SK-N-SH (cell line): ENCODE measurements around the gene TENT4A. TPM values are rescaled to one million over a fixed set of nuclear protein-coding genes. Genes with fewer than 3 reads are reported as not detected.
A peak's percentile ranks its signal among the peaks of the same experiment; 100 is the strongest.

Source experiments
- CTCF ChIA-PET: fragments of 300-600, 350-600 bp; formaldehyde crosslinking; extraction: SDS; loops from one replicate; lab custom pipeline; 2021; lab: Yijun Ruan, JAX
- POLR2A ChIA-PET: fragments of 350-600 bp; sonication (Branson Sonifier 250); formaldehyde crosslinking; extraction: SDS; loops from one replicate; lab custom pipeline; 2020; ENCODE audit warnings: antibody characterized with exemption, inconsistent platforms; lab: Yijun Ruan, JAX
- DNase-seq: peaks from one replicate; pipeline ENCODE4 v3.0.0; 2012
- H2AFZ ChIP-seq: fragments of 200-600 bp; sonication (generic); 2 replicates; pipeline ENCODE4 v1.8.1; 2016; ENCODE audit warnings: antibody characterized with exemption, mild to moderate bottlenecking, low read depth
- H3F3A ChIP-seq: fragments of 200-600 bp; sonication (generic); replicated peaks from 2 replicates; pipeline ENCODE3; 2016; ENCODE audit warnings: antibody characterized with exemption, mild to moderate bottlenecking; ENCODE audit not compliant: insufficient read depth
- H3K27ac ChIP-seq, 2 experiments: fragments of 200-500 bp in 1 of 2; fragments of 200-600 bp in 1 of 2; sonication (Bioruptor generic) in 1 of 2; sonication (generic), shearing (Covaris generic) in 1 of 2; 2 replicates each; pipeline versions ENCODE4 v1.5.1 to v1.6.1; 2014 to 2016; ENCODE audit warnings: low read depth in 2 of 2, inconsistent platforms in 1 of 2, low read length in 1 of 2, mild to moderate bottlenecking in 1 of 2, mixed read lengths in 1 of 2
- H3K27me3 ChIP-seq: fragments of 200-600 bp; sonication (generic), shearing (Covaris generic); 2 replicates; pipeline ENCODE4 v1.6.1; 2016; ENCODE audit warnings: mixed run types; ENCODE audit not compliant: insufficient read depth
- H3K36me3 ChIP-seq, 2 experiments: fragments of 200-500 bp in 1 of 2; fragments of 200-600 bp in 1 of 2; sonication (Bioruptor generic) in 1 of 2; sonication (generic) in 1 of 2; replicated peaks in 1 of 2; 2 replicates each; pipeline versions ENCODE3 to v1.5.1; 2014 to 2016; ENCODE audit warnings: low read length in 1 of 2, mild to moderate bottlenecking in 1 of 2; ENCODE audit not compliant: insufficient read depth in 2 of 2, control insufficient read depth in 1 of 2
- H3K4me1 ChIP-seq, 2 experiments: fragments of 200-500 bp in 1 of 2; fragments of 200-600 bp in 1 of 2; sonication (Bioruptor generic) in 1 of 2; sonication (generic), shearing (Covaris generic) in 1 of 2; 2 replicates each; pipeline versions ENCODE4 v1.5.1 to v1.6.1; 2014 to 2016; ENCODE audit warnings: low read depth in 1 of 2, low read length in 1 of 2, mixed run types in 1 of 2; ENCODE audit not compliant: insufficient read depth in 2 of 2, control insufficient read depth in 1 of 2
- H3K4me2 ChIP-seq: fragments of 200-600 bp; sonication (generic), shearing (Covaris generic); 2 replicates; pipeline ENCODE4 v1.6.1; 2017; ENCODE audit warnings: mixed run types
- H3K4me3 ChIP-seq, 2 experiments: fragments of 200-500 bp in 1 of 2; fragments of 200-600 bp in 1 of 2; sonication (Bioruptor generic) in 1 of 2; sonication (generic), shearing (Covaris generic) in 1 of 2; 2 replicates each; pipeline versions ENCODE4 v1.5.1 to v1.8.1; 2014 to 2016; ENCODE audit warnings: low read depth in 2 of 2, inconsistent platforms in 1 of 2, low read length in 1 of 2, mild to moderate bottlenecking in 1 of 2, mixed read lengths in 1 of 2, moderate library complexity in 1 of 2
- H3K79me2 ChIP-seq: fragments of 200-600 bp; sonication (generic); 2 replicates; pipeline ENCODE4 v1.8.1; 2017; ENCODE audit warnings: mild to moderate bottlenecking; ENCODE audit not compliant: insufficient read depth
- H3K9ac ChIP-seq: fragments of 200-600 bp; sonication (generic); 2 replicates; pipeline ENCODE4 v1.6.1; 2017; ENCODE audit warnings: mixed run types
- H3K9me2 ChIP-seq: fragments of 200-600 bp; sonication (generic); 2 replicates; pipeline ENCODE4 v1.6.1; 2017; ENCODE audit warnings: mixed run types
- H3K9me3 ChIP-seq: fragments of 200-600 bp; sonication (generic); 2 replicates; pipeline ENCODE4 v1.6.1; 2017; ENCODE audit warnings: mixed run types, mild to moderate bottlenecking, moderate library complexity
- H4K20me1 ChIP-seq: fragments of 200-600 bp; sonication (generic); 2 replicates; pipeline ENCODE4 v1.6.1; 2017; ENCODE audit warnings: mild to moderate bottlenecking, mixed run types; ENCODE audit not compliant: insufficient read depth
- CHD2 ChIP-seq: fragments of 150-350 bp; IDR thresholded peaks from 2 replicates; pipeline ENCODE4 v1.6.1; 2018; ENCODE audit warnings: low read length; ENCODE audit not compliant: partially characterized antibody
- ELF1 ChIP-seq: IDR thresholded peaks from 2 replicates; pipeline ENCODE4 v1.4.0; 2012
- EP300 ChIP-seq, 2 experiments: IDR thresholded peaks; 2 replicates each; pipeline versions ENCODE4 v1.4.0 to v1.6.1; 2012; ENCODE audit warnings: borderline replicate concordance in 1 of 2, low read depth in 1 of 2, low read length in 1 of 2
- EZH2phosphoT487 ChIP-seq: fragments of 200-600 bp; sonication (generic); IDR thresholded peaks from 2 replicates; pipeline ENCODE4 v1.6.1; 2017; ENCODE audit warnings: low read depth, mixed run types, mild to moderate bottlenecking, antibody characterized with exemption, moderate library complexity, borderline replicate concordance
- FOSL2 ChIP-seq: IDR thresholded peaks from 2 replicates; pipeline ENCODE4 v1.4.0; 2012; ENCODE audit warnings: low read depth, mild to moderate bottlenecking, moderate library complexity, borderline replicate concordance
- FOXJ3 ChIP-seq: sonication (generic); formaldehyde crosslinking; IDR thresholded peaks from 2 replicates; pipeline ENCODE4 v1.5.1; 2020; ENCODE audit warnings: mild to moderate bottlenecking, missing genetic modification reagents
- FOXM1 ChIP-seq: IDR thresholded peaks from 2 replicates; pipeline ENCODE4 v1.4.0; 2012; ENCODE audit warnings: low read depth, mild to moderate bottlenecking
- GABPA ChIP-seq: IDR thresholded peaks from 2 replicates; pipeline ENCODE4 v1.4.0; 2012; ENCODE audit warnings: low read depth, mild to moderate bottlenecking
- GATA2 ChIP-seq: sonication (generic); formaldehyde crosslinking; IDR thresholded peaks from 2 replicates; pipeline ENCODE4 v1.5.0; 2020; ENCODE audit warnings: mild to moderate bottlenecking, missing genetic modification reagents
- IRF3 ChIP-seq: fragments of 150-350 bp; IDR thresholded peaks from 2 replicates; pipeline ENCODE4 v1.6.1; 2016; ENCODE audit warnings: mild to moderate bottlenecking, low read depth, low read length
- JUND ChIP-seq: IDR thresholded peaks from 2 replicates; pipeline ENCODE4 v1.4.0; 2012
- MEF2A ChIP-seq: IDR thresholded peaks from 2 replicates; pipeline ENCODE4 v1.4.0; 2012; ENCODE audit warnings: low read depth, borderline replicate concordance
- MXI1 ChIP-seq: IDR thresholded peaks from 2 replicates; pipeline ENCODE4 v1.6.1; 2012; ENCODE audit warnings: mild to moderate bottlenecking, low read depth, low read length, improper control_type of control experiment
- NFIC ChIP-seq: IDR thresholded peaks from 2 replicates; pipeline ENCODE4 v1.4.0; 2012; ENCODE audit warnings: borderline replicate concordance
- NRF1 ChIP-seq: IDR thresholded peaks from 2 replicates; pipeline ENCODE4 v1.6.1; 2012; ENCODE audit warnings: low read depth, mild to moderate bottlenecking, low read length
- PBX3 ChIP-seq: IDR thresholded peaks from 2 replicates; pipeline ENCODE4; 2012
- POLR2AphosphoS5 ChIP-seq: IDR thresholded peaks from 2 replicates; pipeline ENCODE4 v1.6.1; 2012; ENCODE audit warnings: low read depth, low read length
- RAD21 ChIP-seq: IDR thresholded peaks from 2 replicates; pipeline ENCODE4 v1.6.1; 2012; ENCODE audit warnings: mild to moderate bottlenecking, low read length
- RXRA ChIP-seq: IDR thresholded peaks from 2 replicates; pipeline ENCODE4 v1.4.0; 2012; ENCODE audit warnings: low read depth, mild to moderate bottlenecking, borderline replicate concordance
- SIN3A ChIP-seq: IDR thresholded peaks from 2 replicates; pipeline ENCODE4 v1.6.1; 2012; ENCODE audit warnings: low read depth, mild to moderate bottlenecking, low read length, moderate library complexity, borderline replicate concordance
- SMC3 ChIP-seq: IDR thresholded peaks from 2 replicates; pipeline ENCODE4 v1.6.1; 2012; ENCODE audit warnings: low read depth, low read length, improper control_type of control experiment
- TAF1 ChIP-seq: IDR thresholded peaks from 2 replicates; pipeline ENCODE4 v1.6.1; 2012; ENCODE audit warnings: low read depth, mild to moderate bottlenecking, low read length, moderate library complexity, borderline replicate concordance
- TCF12 ChIP-seq: IDR thresholded peaks from 2 replicates; pipeline ENCODE4 v1.4.0; 2012
- TEAD4 ChIP-seq: IDR thresholded peaks from 2 replicates; pipeline ENCODE4 v1.4.0; 2012; ENCODE audit warnings: mild to moderate bottlenecking, borderline replicate concordance; ENCODE audit not compliant: insufficient read depth
- YY1 ChIP-seq: IDR thresholded peaks from 2 replicates; pipeline ENCODE4 v1.4.0; 2012; ENCODE audit warnings: low read depth, mild to moderate bottlenecking
- ZBTB33 ChIP-seq: IDR thresholded peaks from 2 replicates; pipeline ENCODE4 v1.4.0; 2012; ENCODE audit warnings: low read depth, borderline replicate concordance
- WGBS: methylation state at CpG from one replicate; pipeline ENCODE4 v1.1.6; 2017; ENCODE audit warnings: low lambda C conversion rate; 5-methylcytosine and 5-hydroxymethylcytosine counted together
- polyA plus RNA-seq, 3 experiments: library from polyadenylated mRNA; depleted of rRNA; stranded (reverse); fragments of >200 nt; gene quantifications; 2 replicates each; pipeline ENCODE4 v1.2.3, GENCODE V29; 2012
- TF ChIP-seq, protein P1 (sequence below): fragments of 150-350 bp; IDR thresholded peaks from 2 replicates; pipeline ENCODE4 v1.6.1; 2017; ENCODE audit warnings: antibody characterized with exemption, low read length, low read depth, borderline replicate concordance
- TF ChIP-seq, protein P2 (sequence below): IDR thresholded peaks from 2 replicates; pipeline ENCODE4 v1.4.0; 2012; ENCODE audit warnings: low read depth

Gene TENT4A
- polyA plus RNA-seq, 1 of the 3 experiments (the other 2 are of a cell fraction) = 6.0 TPM

DNA sequence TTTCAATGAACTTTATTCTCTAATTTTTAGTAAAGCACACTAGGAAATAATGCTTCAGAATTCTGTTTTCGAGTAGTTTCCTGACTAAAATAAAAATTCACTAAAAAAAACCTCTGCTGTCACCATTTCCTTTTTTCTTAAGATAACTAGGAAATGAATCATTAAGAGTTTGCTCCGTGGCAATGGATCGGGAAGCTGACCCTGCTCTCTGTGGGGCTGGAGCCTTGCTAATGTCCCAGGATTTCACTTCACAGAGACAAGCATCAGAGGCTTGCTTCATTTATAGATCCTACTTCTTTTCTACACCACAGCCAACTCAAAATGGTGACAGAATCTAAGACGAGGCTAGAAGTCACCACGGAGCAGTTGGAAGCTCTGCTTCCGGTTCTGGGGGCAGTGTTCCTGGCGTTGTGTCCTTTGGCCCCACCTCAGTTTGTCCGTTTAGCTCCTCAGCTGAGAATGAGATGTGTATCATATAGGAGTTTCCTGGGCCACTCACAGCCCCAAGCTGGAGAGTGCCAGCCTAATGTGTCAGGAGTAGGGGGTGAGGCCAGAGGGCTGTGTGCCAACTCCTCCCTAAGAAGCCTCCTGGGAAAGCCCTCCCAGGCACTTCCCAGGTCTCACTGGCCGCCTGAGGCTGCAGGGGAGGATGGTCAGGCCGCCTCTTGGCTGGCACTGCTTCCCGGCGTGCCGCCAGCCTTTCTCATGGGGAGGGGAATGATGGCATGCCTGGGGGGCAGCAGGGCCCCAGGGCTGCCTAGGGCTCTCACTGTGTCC lies 19.6 kb downstream of the TENT4A start:
- no peaks in the 10 kb centered on the region for H3K27me3 ChIP-seq
- peaks cover 92% of the 10 kb centered on the region for H4K20me1 ChIP-seq
- H2AFZ ChIP-seq = no peak overlapping the region
- H3K9me3 ChIP-seq = no peaks in the 10 kb centered on the region
- peak overlapping the region; percentile 81 for H3K4me2 ChIP-seq
- H3K79me2 ChIP-seq = peaks cover 99% of the 10 kb centered on the region
- H3F3A ChIP-seq = peaks cover 36% of the 10 kb centered on the region
- peak overlapping the region; percentile 64 for H3K9ac ChIP-seq
- H3K9me2 ChIP-seq = no peaks in the 10 kb centered on the region
- peaks cover 48 to 51% of the 10 kb centered on the region in 2 experiments for H3K4me1 ChIP-seq
- peak overlapping the region; percentile 60 to 98 for H3K27ac ChIP-seq
- 27% methylated on average over 13 of the region's 13 CpGs for WGBS
- H3K36me3 ChIP-seq = peaks cover 9 to 11% of the 10 kb centered on the region in 2 experiments
- peak overlapping the region; percentile 21 to 56; a peak in 3 of 4 replicates for H3K4me3 ChIP-seq
- DNase-seq = peak; percentile 52
- ChIA-PET POLR2A (no interaction called here), CTCF (interaction anchor here (1.2 to 6.5 kb wide), 3 partner anchors 12 to 123 kb away, joined by 3 to 37 read pairs (median 3); no protein-coding TSS in a partner anchor)
- TF ChIP-seq CHD2 (no peak), JUND (peak; percentile 32), MEF2A (no peak), MXI1 (no peak), FOSL2 (peak; percentile 39; the same call in 1 of the 2 replicates), SMC3 (no peak), IRF3 (no peak), TCF12 (0 out of 2 replicates have a peak, but pooled peaks have one; percentile 8), GABPA (no peak; the same call in 1 of the 2 replicates), RAD21 (no peak), TAF1 (no peak), ZBTB33 (no peak), PBX3 (0 out of 2 replicates have a peak, but pooled peaks have one; percentile 2), NFIC (peak; percentile 87), EP300 (IDR thresholded peaks at IDR 0.05; ENCODE audit: borderline replicate concordance in 1 of 2, low read depth in 1 of 2, low read length in 1 of 2) (no peak), POLR2AphosphoS5 (no peak), GATA2 (CRISPR knock-in tag) (no peak), ELF1 (no peak), RXRA (peak; percentile 12; the same call in 1 of the 2 replicates), TEAD4 (no peak), FOXJ3 (CRISPR knock-in tag) (no peak), NRF1 (no peak), SIN3A (no peak; the same call in 1 of the 2 replicates), YY1 (no peak), FOXM1 (no peak), EZH2phosphoT487 (no peak)
- TF ChIP-seq, protein P1, sequence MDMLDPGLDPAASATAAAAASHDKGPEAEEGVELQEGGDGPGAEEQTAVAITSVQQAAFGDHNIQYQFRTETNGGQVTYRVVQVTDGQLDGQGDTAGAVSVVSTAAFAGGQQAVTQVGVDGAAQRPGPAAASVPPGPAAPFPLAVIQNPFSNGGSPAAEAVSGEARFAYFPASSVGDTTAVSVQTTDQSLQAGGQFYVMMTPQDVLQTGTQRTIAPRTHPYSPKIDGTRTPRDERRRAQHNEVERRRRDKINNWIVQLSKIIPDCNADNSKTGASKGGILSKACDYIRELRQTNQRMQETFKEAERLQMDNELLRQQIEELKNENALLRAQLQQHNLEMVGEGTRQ = no peak
- TF ChIP-seq, protein P2, sequence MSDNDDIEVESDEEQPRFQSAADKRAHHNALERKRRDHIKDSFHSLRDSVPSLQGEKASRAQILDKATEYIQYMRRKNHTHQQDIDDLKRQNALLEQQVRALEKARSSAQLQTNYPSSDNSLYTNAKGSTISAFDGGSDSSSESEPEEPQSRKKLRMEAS = no peak
